Testis (tissue), 2 donors: ENCODE results near the gene PJA2.

Source experiments
- CTCF ChIP-seq, 3 experiments: fragments of 450-650 bp in 2 of 3; fragments of 200-600 bp in 1 of 3; sonication (generic) in 1 of 3; IDR thresholded peaks; one replicate each; pipeline ENCODE4 v1.5.1; 2016 to 2019; ENCODE audit warnings: antibody characterized with exemption in 3 of 3, mild to moderate bottlenecking in 2 of 3, moderate library complexity in 1 of 3
- POLR2A ChIP-seq: fragments of 450-650 bp; IDR thresholded peaks from one replicate; pipeline ENCODE4 v1.6.1; 2017; ENCODE audit warnings: antibody characterized with exemption, mild to moderate bottlenecking, moderate library complexity

- TF ChIP-seq CTCF (IDR thresholded peaks at IDR 0.05) (no peak), POLR2A (no peak)
Observed at GRCh38 chr5:109426075-109426474, 16.3 kb upstream of the PJA2 start.
